RWPE2 (cell line): Measurements from ENCODE around the gene GUCA2B.

ENCODE experiments used
- ATAC-seq: fragments of 200-7000 bp; cut with Tn5 transposase; 3 replicates; pipeline ENCODE4 v1.9.1; 2021; ENCODE audit warnings: low read depth
- DNase-seq: peaks from one replicate; pipeline ENCODE4 v3.0.0-alpha.2; 2020; ENCODE audit warnings: low spot score
- H3K27ac ChIP-seq: fragments of 450-650 bp; 2 replicates; pipeline ENCODE4 v1.5.1; 2017; ENCODE audit warnings: mild to moderate bottlenecking; ENCODE audit not compliant: poor library complexity, severe bottlenecking
- H3K27me3 ChIP-seq: fragments of 250-450 bp; sonication (Bioruptor Pico); 2 replicates; pipeline ENCODE4 v1.5.1; 2021; ENCODE audit warnings: mild to moderate bottlenecking, moderate library complexity; ENCODE audit not compliant: insufficient read depth, poor library complexity, severe bottlenecking
- H3K36me3 ChIP-seq: fragments of 250-450 bp; sonication (Bioruptor Pico); 2 replicates; pipeline ENCODE4 v1.5.1; 2020; ENCODE audit warnings: low read depth, mild to moderate bottlenecking, moderate library complexity
- H3K4me1 ChIP-seq: fragments of 250-450 bp; sonication (Bioruptor Pico); 2 replicates; pipeline ENCODE4 v1.5.1; 2021; ENCODE audit warnings: mild to moderate bottlenecking, moderate library complexity; ENCODE audit not compliant: insufficient read depth, poor library complexity, severe bottlenecking
- H3K4me3 ChIP-seq: fragments of 250-450 bp; sonication (Bioruptor Pico); 2 replicates; pipeline ENCODE4 v1.5.1; 2021; ENCODE audit warnings: mild to moderate bottlenecking, moderate library complexity; ENCODE audit not compliant: severe bottlenecking
- H3K9me3 ChIP-seq: fragments of 250-450 bp; sonication (Bioruptor Pico); 2 replicates; pipeline ENCODE4 v1.5.1; 2021; ENCODE audit warnings: mild to moderate bottlenecking, moderate library complexity; ENCODE audit not compliant: severe bottlenecking
- CTCF ChIP-seq: fragments of 450-650 bp; IDR thresholded peaks from one replicate; pipeline ENCODE4 v1.5.1; 2017; ENCODE audit warnings: mild to moderate bottlenecking, moderate library complexity; ENCODE audit not compliant: poor library complexity, severe bottlenecking

The GUCA2B gene

GRCh38 chr1:42163536-42164503 lies 10.6 kb downstream of the GUCA2B start:
- Histone ChIP-seq H3K27me3 (no peaks in the 10 kb centered on the region), H3K4me3 (no peak overlapping the region), H3K4me1 (peaks cover 11% of the 10 kb centered on the region), H3K27ac (no peak overlapping the region), H3K9me3 (no peaks in the 10 kb centered on the region), H3K36me3 (no peaks in the 10 kb centered on the region)
- no peak for ATAC-seq
- no peak for TF ChIP-seq CTCF
- DNase-seq: no peak

GRCh38 chr1:42164551-42165420 lies 11.6 kb downstream of the GUCA2B start, which contains the start of gene GUCA2A:
Gene GUCA2A (minus strand): TSS chr1:42164745. CDS start chr1:42164712, 33 bp downstream.
- ATAC-seq (no peak), DNase-seq (no peak)
- Histone ChIP-seq H3K27ac (peak within 1 kb of the TSS; percentile 34), H3K4me3 (no peak within 1 kb of the TSS), H3K4me1 (peaks cover 11% of the 10 kb centered on the region), H3K9me3 (no peaks in the 10 kb centered on the region), H3K27me3 (no peaks in the 10 kb centered on the region), H3K36me3 (no peaks in the 10 kb centered on the region)
- TF ChIP-seq CTCF: no peak

- DNase-seq: peak; percentile 96
- H3K27me3 ChIP-seq: no peaks in the 10 kb centered on the region
- TF ChIP-seq CTCF: no peak
- no peaks in the 10 kb centered on the region for H3K36me3 ChIP-seq
- H3K27ac ChIP-seq: peak overlapping the region; percentile 34
- H3K4me1 ChIP-seq: peaks cover 11% of the 10 kb centered on the region
- H3K4me3 ChIP-seq: no peak overlapping the region
- peak; percentile 96 for ATAC-seq
- H3K9me3 ChIP-seq: no peaks in the 10 kb centered on the region
These were observed 12.5 kb downstream of the GUCA2B start for GRCh38 chr1:42165511-42166210.

GRCh38 chr1:42167611-42168390 lies 14.6 kb downstream of the GUCA2B start:
- no peak overlapping the region for H3K4me3 ChIP-seq
- no peaks in the 10 kb centered on the region for H3K36me3 ChIP-seq
- H3K4me1 ChIP-seq: peaks cover 17% of the 10 kb centered on the region
- H3K9me3 ChIP-seq: no peaks in the 10 kb centered on the region
- H3K27me3 ChIP-seq: no peaks in the 10 kb centered on the region
- no peak overlapping the region for H3K27ac ChIP-seq
- ATAC-seq: no peak
- DNase-seq: no peak
- TF ChIP-seq CTCF: no peak
